ENCODE measurements around the gene UBL3.

The UBL3 gene

GRCh38 chr13:29846475-29847256 is 3.8 kb downstream of the UBL3 start:
- peaks cover 41% of the 10 kb centered on the region for H3K4me1 Mint-ChIP-seq
- H3K27ac Mint-ChIP-seq = peak overlapping the region; percentile 90
- DNase-seq (ENCODE audit: low spot score in 2 of 2) (no peak), ATAC-seq (no peak)
- H3K9me3 Mint-ChIP-seq = no peaks in the 10 kb centered on the region
- peak overlapping the region; percentile 89 for H3K4me3 Mint-ChIP-seq
- peaks cover 18% of the 10 kb centered on the region for H3K36me3 Mint-ChIP-seq

- Mint-ChIP-seq H3K4me1 (peaks cover 42% of the 10 kb centered on the region), H3K36me3 (peaks cover 18% of the 10 kb centered on the region), H3K27ac (no peak overlapping the region), H3K9me3 (no peaks in the 10 kb centered on the region), H3K4me3 (no peak overlapping the region)
- no peak for ATAC-seq
- DNase-seq (ENCODE audit: low spot score in 2 of 2) = no peak
Measured at GRCh38 chr13:29845440-29846056, 4.9 kb downstream of the UBL3 start.

GRCh38 chr13:29844441-29844840 is 6.0 kb downstream of the UBL3 start:
- ATAC-seq (no peak), DNase-seq (ENCODE audit: low spot score in 2 of 2) (no peak)
- Mint-ChIP-seq H3K4me3 (no peak overlapping the region), H3K27ac (no peak overlapping the region), H3K4me1 (peaks cover 42% of the 10 kb centered on the region), H3K36me3 (peaks cover 11% of the 10 kb centered on the region), H3K9me3 (no peaks in the 10 kb centered on the region)

- Mint-ChIP-seq H3K9me3 (no peaks in the 10 kb centered on the region), H3K27ac (no peak overlapping the region), H3K4me3 (no peak overlapping the region), H3K4me1 (peaks cover 47% of the 10 kb centered on the region), H3K36me3 (no peaks in the 10 kb centered on the region)
- no peak for ATAC-seq
- no peak for DNase-seq (ENCODE audit: low spot score in 2 of 2)
Measured at GRCh38 chr13:29840585-29840984, 9.8 kb downstream of the UBL3 start.

GRCh38 chr13:29835280-29836061 is 14.9 kb downstream of the UBL3 start:
- ATAC-seq (no peak), DNase-seq (ENCODE audit: low spot score in 2 of 2) (no peak)
- no peak overlapping the region for H3K4me3 Mint-ChIP-seq
- no peak overlapping the region for H3K27ac Mint-ChIP-seq
- H3K4me1 Mint-ChIP-seq = peaks cover 45% of the 10 kb centered on the region
- H3K36me3 Mint-ChIP-seq = peaks cover 5% of the 10 kb centered on the region
- no peaks in the 10 kb centered on the region for H3K9me3 Mint-ChIP-seq

GRCh38 chr13:29832761-29833298 is 17.6 kb downstream of the UBL3 start:
- Mint-ChIP-seq H3K9me3 (no peaks in the 10 kb centered on the region), H3K27ac (no peak overlapping the region), H3K4me1 (peaks cover 34% of the 10 kb centered on the region), H3K4me3 (no peak overlapping the region), H3K36me3 (peaks cover 5% of the 10 kb centered on the region)
- DNase-seq (ENCODE audit: low spot score in 2 of 2) (no peak), ATAC-seq (no peak)

- ATAC-seq (no peak), DNase-seq (ENCODE audit: low spot score in 2 of 2) (no peak)
- Mint-ChIP-seq H3K4me1 (peaks cover 36% of the 10 kb centered on the region), H3K9me3 (no peaks in the 10 kb centered on the region), H3K4me3 (no peak overlapping the region), H3K27ac (no peak overlapping the region), H3K36me3 (peaks cover 5% of the 10 kb centered on the region)
Measured at GRCh38 chr13:29830000-29830399, 20.4 kb downstream of the UBL3 start.

GRCh38 chr13:29819143-29819542 is 31.3 kb downstream of the UBL3 start:
- DNase-seq (ENCODE audit: low spot score in 2 of 2) (no peak), ATAC-seq (no peak)
- Mint-ChIP-seq H3K9me3 (no peaks in the 10 kb centered on the region), H3K27ac (no peak overlapping the region), H3K36me3 (no peaks in the 10 kb centered on the region), H3K4me3 (no peak overlapping the region), H3K4me1 (peaks cover 28% of the 10 kb centered on the region)

GRCh38 chr13:29817604-29818378 is 32.6 kb downstream of the UBL3 start:
- H3K4me1 Mint-ChIP-seq = peaks cover 28% of the 10 kb centered on the region
- DNase-seq (ENCODE audit: low spot score in 2 of 2) = no peak
- ATAC-seq = peak; percentile 67
- H3K36me3 Mint-ChIP-seq = no peaks in the 10 kb centered on the region
- peak overlapping the region; percentile 56 for H3K27ac Mint-ChIP-seq
- peak overlapping the region; percentile 11 for H3K4me3 Mint-ChIP-seq
- no peaks in the 10 kb centered on the region for H3K9me3 Mint-ChIP-seq

GRCh38 chr13:29816715-29817114 is 33.7 kb downstream of the UBL3 start:
- ATAC-seq (no peak), DNase-seq (ENCODE audit: low spot score in 2 of 2) (no peak)
- no peaks in the 10 kb centered on the region for H3K36me3 Mint-ChIP-seq
- peaks cover 33% of the 10 kb centered on the region for H3K4me1 Mint-ChIP-seq
- H3K27ac Mint-ChIP-seq = no peak overlapping the region
- no peaks in the 10 kb centered on the region for H3K9me3 Mint-ChIP-seq
- no peak overlapping the region for H3K4me3 Mint-ChIP-seq

- no peak overlapping the region for H3K4me3 Mint-ChIP-seq
Measured at GRCh38 chr13:29815336-29815735, 35.1 kb downstream of the UBL3 start.

GRCh38 chr13:29810898-29811297 is 39.5 kb downstream of the UBL3 start:
- no peaks in the 10 kb centered on the region for H3K9me3 Mint-ChIP-seq

More at GRCh38 chr13:29815336-29815735, 35.1 kb downstream of the UBL3 start:
- DNase-seq (ENCODE audit: low spot score in 2 of 2) (no peak), ATAC-seq (no peak)
- no peaks in the 10 kb centered on the region for H3K9me3 Mint-ChIP-seq
- H3K27ac Mint-ChIP-seq = no peak overlapping the region
- H3K4me1 Mint-ChIP-seq = peaks cover 46% of the 10 kb centered on the region
- H3K36me3 Mint-ChIP-seq = no peaks in the 10 kb centered on the region

GRCh38 chr13:29810145-29810742 is 40.2 kb downstream of the UBL3 start:
- ATAC-seq (no peak), DNase-seq (ENCODE audit: low spot score in 2 of 2) (no peak)
- no peaks in the 10 kb centered on the region for H3K9me3 Mint-ChIP-seq
- H3K27ac Mint-ChIP-seq = no peak overlapping the region
- peaks cover 54% of the 10 kb centered on the region for H3K4me1 Mint-ChIP-seq
- H3K4me3 Mint-ChIP-seq = no peak overlapping the region
- no peaks in the 10 kb centered on the region for H3K36me3 Mint-ChIP-seq

More at GRCh38 chr13:29810898-29811297, 39.5 kb downstream of the UBL3 start:
- ATAC-seq = no peak
- H3K27ac Mint-ChIP-seq = no peak overlapping the region
- peaks cover 55% of the 10 kb centered on the region for H3K4me1 Mint-ChIP-seq
- no peak for DNase-seq (ENCODE audit: low spot score in 2 of 2)
- H3K4me3 Mint-ChIP-seq = no peak overlapping the region
- no peaks in the 10 kb centered on the region for H3K36me3 Mint-ChIP-seq

GRCh38 chr13:29808264-29808663 is 42.2 kb downstream of the UBL3 start:
- H3K4me3 Mint-ChIP-seq = no peak overlapping the region
- peaks cover 50% of the 10 kb centered on the region for H3K4me1 Mint-ChIP-seq
- ATAC-seq = no peak
- no peaks in the 10 kb centered on the region for H3K9me3 Mint-ChIP-seq
- H3K36me3 Mint-ChIP-seq = no peaks in the 10 kb centered on the region
- no peak for DNase-seq (ENCODE audit: low spot score in 2 of 2)
- H3K27ac Mint-ChIP-seq = no peak overlapping the region
